Measurements from ENCODE around the gene DLG1.

Gene DLG1

GRCh38 chr3:197008436-197009209 lies 289.8 kb downstream of the DLG1 start:
- DNase-seq, result no peak

DNA sequence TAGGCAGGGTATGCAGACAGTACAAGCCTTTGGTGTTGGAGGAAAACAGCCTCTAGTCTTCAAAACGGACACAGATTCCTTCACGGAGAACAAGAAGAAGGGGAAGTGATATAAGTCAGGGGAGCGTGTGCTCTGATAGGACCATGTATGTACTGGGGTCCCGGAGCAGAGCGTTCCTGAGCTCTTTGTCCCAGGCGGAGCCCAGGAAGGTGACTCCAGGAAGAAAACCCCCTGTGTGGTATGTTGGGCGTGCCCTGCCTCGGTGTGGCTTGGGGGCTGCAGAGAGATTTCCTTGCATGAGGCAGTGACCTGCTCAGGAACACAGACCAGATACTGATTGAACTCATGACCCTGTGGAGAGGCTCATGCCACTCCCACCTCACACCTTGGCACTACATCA lies 290.5 kb downstream of the DLG1 start:
- no peak for DNase-seq

GRCh38 chr3:197007296-197007940 lies 291.0 kb downstream of the DLG1 start:
- no peak for DNase-seq

DNA sequence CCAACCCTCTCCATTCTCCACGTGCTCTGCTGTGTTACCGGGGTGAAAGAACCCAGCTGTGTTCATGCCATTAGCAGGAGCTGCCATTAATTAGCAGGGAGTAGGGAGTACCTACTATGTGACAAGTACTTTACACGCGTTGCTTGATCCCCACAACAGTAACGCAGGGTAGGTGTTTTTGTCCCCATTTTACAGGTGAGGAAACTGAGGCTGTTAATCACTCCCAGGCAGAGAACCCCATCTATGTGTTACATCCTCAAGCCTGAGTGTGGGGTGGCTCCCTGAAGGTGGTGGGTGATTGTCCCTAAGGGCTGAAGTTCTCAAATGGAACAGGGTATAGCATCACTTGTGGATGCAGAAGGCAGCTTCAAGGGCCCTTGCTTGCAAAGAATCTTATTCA lies 291.6 kb downstream of the DLG1 start:
- no peak for DNase-seq

DNA sequence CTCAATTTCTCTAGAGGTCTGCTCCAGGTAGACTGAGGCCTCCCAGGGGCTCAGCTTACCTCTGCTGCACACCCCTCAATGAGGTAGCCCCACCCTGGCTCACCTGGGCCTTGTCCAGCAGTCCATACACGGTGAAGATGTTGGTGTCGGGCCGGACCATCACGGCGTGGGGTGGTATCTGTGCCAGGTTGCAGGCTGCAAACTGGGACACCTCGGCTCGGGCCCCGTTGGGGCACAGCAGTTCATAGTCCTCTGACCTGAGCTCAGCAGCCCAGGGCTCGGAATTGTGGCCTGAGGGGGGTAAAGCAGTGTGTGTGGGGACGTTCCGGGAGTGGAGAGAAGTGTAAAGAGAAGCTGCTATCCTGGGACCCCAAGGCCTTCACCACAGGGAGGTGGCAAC lies 292.0 kb downstream of the DLG1 start:
- no peak for DNase-seq

GRCh38 chr3:197003461-197004385 lies 294.7 kb downstream of the DLG1 start:
- no peak for DNase-seq

DNA sequence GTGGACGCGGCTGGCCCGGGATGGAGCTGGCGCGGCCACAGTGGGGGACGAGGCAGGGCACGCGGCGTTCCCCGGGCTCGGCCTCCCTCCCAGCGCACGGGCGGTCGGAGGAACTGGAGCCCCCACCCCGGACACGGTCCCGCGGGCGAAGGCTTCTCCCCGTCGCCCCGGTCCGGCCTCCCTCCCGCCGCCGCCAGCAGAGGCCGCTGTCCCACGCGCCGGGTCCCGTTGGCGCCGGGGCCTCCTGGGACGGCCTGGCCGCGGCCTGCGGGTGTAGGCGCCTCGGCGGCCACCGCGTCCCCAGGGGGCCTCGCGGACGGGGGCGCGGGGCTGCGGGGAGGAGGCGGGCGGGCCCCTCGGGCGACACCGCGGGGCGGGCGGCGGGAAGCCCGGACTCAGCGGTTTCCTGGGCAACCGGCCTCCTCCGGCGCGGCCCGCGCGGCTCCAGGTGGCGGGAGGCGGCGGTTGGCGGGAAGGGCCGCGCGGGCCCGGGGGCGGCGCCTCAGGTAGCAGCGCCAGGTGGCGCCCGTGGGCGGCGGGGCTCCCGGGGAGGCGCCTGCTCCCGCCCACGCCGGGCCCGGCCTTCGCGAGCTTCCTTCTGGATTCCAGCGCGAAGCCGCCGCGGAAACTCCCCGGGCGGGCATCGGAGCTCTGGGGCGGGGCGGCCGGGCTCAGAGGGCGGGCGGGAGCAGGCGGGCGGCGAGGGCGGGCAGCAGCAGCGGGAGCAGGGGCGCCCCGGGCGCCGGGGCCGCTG lies 295.5 kb downstream of the DLG1 start:
- peak; percentile 80 for DNase-seq

DNA sequence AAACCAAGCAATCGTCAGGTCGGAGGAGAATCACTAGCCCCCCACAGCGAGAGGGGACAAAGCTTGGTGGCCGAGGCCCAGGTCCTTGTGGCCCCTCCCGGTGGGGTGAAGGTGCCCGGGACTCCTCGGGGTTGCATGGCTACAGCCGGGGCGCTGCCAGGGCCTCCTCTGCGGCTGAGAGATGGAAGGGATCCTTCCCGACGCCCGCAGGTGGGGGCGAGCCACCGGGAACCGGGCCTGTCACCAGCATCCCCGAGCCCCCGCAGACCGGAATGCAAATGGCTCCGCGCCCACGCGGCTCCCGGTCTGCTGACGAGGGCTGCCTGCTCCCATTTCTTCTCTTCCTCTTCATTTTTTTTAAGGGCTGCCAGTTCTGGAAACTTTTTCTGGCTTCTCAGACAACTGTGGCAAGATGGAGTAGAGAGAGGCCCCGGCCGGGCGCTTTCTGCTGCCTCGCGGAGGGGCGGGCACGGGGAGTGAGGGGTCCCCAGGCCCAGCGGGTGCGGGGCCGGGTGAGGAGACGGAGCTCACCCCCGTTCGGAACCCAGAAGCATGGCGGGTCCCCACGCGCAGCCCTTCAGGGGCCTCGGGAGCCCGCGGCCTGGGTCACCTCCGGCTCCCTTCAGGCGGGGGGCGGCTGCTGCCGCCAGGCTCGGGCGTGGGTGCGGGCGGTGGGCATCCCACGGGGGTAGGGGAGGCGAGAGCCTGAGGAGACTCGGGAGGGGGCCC lies 296.3 kb downstream of the DLG1 start:
- DNase-seq, result no peak

DNA sequence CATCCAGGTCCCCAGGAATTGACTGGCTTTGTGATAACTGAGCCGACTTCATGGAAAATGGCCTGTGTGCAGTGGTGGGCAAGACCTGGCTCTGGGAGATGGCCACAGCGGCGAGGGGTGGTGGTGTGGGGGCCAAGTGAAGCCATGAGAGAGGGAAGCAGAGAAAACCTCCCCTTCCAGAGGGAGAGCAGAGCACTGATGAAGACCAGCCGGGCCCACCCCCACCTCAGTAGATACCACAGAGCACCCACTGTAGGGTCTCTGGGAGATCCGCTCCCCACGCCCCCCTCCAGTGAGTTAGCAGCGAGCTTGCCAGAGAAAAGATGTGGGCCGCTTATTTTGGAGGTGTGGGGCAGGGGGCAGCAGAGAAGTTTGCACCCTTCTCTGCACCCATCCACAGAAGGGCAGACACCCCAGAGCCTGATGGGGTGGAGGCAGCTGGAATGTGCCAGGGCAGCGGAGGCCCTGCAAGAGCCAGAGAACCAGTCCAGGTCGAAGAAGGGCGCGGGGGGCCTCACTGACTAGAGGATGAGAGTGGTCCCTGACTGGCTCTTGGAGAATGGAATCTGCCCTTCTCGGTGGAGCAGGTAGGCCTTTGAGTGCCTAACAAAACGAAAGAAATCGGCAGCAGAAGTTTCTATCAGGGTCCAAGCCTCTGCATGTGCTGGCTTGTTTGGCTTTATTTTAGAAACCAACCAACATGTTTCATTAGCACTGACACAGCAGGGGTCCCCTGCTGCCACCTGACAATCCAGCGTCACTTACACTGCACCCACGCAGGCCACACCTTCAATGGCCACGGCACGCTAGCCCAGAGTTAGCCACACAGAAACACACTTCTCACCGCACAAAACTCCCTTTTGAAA lies 297.1 kb downstream of the DLG1 start:
- no peak for DNase-seq

DNA sequence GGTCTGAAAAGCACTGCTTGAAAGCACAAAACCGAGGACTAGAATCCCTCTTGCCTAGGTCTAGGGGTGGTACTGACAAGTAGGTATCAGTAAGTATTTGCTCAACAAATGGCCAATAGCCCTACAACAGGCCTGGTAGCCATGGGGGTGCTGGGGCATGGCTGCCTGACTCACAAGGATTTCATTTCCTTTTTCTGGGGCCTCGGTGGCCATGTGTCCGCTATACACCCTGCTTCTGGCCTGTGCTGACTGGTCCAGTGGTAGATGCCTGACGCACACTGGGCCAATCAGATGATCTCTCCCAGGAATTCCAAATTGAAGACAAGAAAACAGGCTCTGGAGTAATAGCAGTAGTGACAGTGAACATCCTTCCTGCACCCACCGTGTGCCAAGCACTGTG lies 298.2 kb downstream of the DLG1 start:
- no peak for DNase-seq

- no peak for DNase-seq
These were observed 299.2 kb downstream of the DLG1 start for GRCh38 chr3:196998966-196999760.

- no peak for DNase-seq
These were observed 301.1 kb downstream of the DLG1 start for GRCh38 chr3:196997311-196997710.

GRCh38 chr3:196996454-196997265 lies 301.8 kb downstream of the DLG1 start:
- no peak for DNase-seq

DNA sequence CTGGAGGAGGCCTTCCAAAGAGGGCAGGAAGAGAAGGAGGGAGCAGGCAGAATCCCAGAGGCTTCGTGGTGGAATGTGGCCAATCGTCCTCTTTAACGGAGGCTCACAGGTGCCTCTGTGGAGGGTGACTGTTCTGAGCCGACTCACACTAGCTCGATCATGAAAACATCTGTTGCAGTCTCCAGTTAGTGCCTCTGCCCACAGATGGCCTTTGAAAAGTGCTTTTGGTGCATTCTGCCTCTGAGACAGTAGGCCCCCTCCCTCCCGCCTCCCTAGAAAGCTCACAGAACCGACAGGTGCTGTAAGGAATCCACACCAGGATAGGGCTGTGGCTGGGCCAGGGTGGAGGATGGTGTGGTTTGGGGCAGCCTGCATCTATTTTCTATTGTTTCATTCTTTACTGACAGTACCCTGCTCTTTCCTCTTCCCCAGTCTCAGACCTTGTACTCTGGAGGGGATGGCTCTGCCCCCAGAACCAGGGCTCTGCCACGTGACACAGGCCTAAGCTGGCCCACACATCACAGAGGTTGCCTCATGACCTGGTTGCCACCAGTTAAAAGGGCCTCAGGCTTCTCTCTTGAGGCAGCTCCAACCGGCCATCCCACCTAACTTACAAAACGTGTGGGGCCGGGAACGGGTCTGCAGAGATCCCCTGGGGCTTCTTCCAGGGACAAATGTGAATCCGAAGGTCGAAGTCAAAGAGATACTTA lies 302.6 kb downstream of the DLG1 start:
- no peak for DNase-seq

DNA sequence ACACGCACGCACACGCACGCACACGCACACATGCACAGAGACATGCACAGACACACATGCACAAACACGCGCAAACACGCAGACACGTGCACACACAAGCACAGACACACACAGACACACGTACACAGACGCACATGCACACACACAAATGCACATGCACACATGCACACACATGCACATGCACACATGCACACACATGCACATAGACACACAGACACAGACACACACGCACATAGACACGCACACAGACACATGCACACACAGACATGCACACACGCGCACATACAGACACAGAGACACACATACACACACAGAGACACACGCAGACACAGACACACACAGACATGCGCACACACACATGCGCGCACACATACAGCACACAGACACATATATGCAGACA lies 303.4 kb downstream of the DLG1 start:
- DNase-seq, result no peak

- DNase-seq, result no peak
These were observed 304.4 kb downstream of the DLG1 start for GRCh38 chr3:196994056-196994455.
